Middle frontal gyrus (tissue), 1 donor: Measurements from ENCODE around the gene KCNS3.

Source experiments
- DNase-seq: peaks from one replicate; pipeline ENCODE4 v3.0.0-alpha.2; 2015; ENCODE audit warnings: low spot score; ENCODE audit errors: extremely low spot score

Gene KCNS3

DNA sequence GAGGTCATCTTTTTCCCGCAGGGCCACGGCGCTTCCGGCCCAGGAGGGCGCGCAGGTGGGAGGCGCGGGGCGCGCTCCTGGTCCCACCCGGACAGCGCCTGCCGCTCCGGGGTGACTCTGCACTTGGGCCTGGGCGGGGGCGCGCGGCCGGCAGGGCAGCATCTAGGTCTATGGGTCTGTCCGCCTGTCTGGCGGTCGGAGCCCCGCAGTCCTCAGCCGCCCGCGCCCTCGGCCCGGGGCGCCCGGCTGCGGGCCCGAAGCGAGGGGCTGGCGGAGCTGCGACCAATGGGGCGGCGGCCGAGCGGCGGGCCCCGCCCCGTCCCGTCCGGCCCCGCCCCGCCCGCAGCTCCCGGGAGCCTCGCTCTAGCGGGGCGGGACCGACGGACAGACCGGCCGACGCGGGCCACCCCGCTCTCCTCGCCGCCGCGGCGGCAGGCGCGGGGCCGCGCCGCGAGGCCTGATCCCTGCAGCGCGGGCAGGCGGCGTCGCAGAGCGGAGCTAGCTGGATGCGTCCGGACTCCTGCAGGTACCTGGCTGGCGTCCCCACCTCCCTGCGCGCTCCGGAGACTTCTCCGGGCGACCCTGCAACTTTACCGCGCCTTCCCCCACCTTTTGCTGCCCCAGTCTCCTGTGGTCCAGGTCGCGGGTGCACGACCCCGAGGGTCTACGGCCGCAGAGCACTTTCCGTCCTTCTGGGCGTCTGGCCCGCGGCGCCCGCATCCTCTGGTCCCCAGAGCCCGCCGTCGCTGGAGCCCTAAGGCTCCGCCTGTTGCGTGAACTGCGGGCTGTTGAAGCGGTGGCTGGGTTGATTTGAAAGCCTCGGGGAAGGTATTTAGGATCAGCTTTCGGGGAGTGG lies at the start of gene KCNS3:
Gene KCNS3, plus strand, starts transcription at position 387 of the 856 bp plus-strand sequence. CDS start 52,342 bp downstream, outside the sequence.
- no peak for DNase-seq

DNA sequence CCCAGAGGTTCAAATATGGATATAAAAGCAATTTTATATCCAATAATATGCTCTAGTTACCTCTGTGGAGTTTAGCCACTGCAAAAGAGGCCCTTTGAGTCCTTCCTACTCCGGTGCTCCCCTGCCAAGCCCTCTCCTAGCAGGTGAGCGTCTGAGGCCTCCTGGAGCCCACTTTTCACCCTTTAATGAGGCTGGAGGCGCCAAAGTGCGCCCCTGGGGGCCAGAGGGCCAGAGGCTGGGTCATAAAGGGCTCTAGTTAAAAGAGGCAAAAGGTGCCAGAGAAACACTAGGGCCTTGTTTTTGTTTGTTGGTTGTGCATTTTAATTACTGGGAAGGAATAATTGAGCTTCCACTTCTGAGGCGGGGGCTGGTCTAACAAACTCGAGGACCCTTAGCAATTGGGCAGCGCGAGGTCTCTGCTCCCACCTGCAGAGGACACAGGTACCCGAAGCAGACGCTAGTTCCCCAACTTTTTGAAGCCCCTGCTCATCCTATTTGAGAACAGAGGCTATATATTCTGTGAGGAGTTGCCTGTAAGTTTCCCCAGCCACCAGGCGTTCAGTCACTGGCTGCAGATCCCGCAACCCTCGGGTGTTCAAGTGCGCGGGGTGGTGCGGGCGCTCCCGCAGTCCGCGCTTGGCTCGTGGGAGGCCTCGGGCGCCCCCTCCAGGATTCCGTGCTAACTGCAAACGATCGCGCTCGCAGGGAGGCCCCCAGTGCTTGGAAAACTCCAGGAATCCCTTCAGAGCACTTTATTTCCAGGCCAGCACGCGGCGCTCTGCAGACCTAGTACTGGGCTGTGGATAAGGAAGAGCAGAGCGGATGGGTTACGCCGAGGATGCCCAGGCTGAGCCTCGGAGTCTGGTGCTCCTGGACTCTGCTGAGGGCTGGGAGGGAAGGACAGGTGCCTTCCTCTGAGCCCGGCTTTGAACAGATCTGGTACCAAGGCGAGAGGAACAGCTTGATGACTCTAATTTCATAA lies 48.1 kb upstream of the KCNS3 start:
- peak; percentile 55 for DNase-seq

- DNase-seq: no peak
Observed at GRCh38 chr2:17835516-17835915, 43.0 kb upstream of the KCNS3 start.

DNA sequence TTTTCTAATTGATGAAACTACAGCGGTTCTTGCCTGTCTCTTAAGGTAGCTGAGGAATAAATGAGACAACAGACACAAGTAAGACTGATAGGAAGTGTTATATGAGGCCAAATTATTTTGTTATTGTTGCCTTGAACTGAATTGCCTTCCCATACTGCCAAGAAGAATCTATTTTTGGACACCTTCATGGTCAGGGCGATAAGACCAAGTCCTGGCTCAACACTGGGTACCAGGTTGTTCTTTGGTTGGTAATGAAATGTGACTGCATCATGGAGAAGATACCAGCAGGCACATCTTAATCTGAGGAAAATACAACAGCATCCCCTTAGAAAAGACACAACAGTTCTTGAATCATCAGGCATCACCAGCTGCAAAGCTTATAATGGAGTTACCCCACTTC lies 38.5 kb upstream of the KCNS3 start:
- no peak for DNase-seq

- DNase-seq: no peak
Observed at GRCh38 chr2:17843457-17843856, 35.0 kb upstream of the KCNS3 start.

- no peak for DNase-seq
Observed at GRCh38 chr2:17845806-17846205, 32.7 kb upstream of the KCNS3 start.

- no peak for DNase-seq
Observed at GRCh38 chr2:17846676-17847075, 31.8 kb upstream of the KCNS3 start.

DNA sequence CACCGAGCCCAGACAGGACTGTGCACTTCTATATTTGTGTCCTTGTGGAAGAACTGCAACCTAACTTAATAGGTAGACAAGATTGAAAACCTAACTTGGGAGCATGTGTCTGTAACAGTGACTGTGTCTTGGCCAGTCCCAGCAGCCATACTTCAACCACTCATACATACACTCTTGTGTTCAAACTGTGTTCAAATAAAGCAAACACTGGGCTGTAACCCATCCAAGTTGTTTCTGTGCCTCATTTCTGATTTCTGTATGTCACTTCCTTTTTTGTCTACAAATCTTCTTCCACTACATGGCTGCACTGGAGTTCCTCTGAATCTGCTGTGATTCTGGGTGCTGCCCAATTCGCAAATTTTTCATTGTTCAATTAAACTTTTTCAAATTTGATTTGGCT lies 31.2 kb upstream of the KCNS3 start:
- no peak for DNase-seq

DNA sequence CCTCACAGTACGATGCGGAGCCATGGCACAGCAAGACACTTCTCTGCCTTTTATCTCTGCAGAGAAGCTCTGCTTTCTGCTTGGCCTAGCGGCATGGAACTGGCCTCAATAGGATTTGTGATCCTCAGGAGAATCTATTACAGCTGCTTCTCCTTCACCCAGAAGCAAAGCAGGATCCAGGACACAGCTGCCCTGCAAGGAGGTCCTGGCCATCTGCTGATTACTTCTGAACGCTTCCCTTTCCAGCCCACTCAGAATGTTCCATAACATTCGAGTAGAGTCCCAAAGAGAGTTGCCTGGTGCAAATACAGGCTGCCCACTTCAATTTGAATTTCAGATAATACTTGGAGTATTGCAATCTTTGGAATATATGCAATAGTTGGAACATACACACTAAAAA lies 29.2 kb upstream of the KCNS3 start:
- no peak for DNase-seq

- DNase-seq: no peak
Observed at GRCh38 chr2:17850151-17850550, 28.3 kb upstream of the KCNS3 start.

- peak; percentile 22 for DNase-seq
Observed at GRCh38 chr2:17851731-17852585, 26.5 kb upstream of the KCNS3 start.

- DNase-seq: no peak
Observed at GRCh38 chr2:17853799-17854198, 24.7 kb upstream of the KCNS3 start.

GRCh38 chr2:17857021-17857420 lies 21.4 kb upstream of the KCNS3 start:
- no peak for DNase-seq

DNA sequence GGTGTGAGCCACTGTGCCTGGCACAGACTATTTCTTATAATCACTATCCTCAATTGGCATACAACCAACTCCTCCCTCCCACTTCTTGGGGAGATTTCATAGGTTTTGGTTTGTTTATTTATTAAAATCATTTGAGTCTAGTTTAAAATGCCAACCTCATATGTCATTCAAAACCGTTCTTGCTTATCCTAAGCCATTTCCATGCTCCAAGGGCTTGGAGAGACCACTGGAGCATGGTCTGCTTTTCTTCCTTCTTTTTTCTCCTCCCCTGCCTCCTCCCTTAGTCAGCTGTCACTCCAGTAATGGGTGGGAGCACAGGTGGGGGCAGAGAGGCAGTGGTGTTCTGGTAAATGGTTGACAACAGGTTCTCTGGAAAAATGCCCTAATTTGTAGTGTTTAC lies 20.4 kb upstream of the KCNS3 start:
- no peak for DNase-seq

DNA sequence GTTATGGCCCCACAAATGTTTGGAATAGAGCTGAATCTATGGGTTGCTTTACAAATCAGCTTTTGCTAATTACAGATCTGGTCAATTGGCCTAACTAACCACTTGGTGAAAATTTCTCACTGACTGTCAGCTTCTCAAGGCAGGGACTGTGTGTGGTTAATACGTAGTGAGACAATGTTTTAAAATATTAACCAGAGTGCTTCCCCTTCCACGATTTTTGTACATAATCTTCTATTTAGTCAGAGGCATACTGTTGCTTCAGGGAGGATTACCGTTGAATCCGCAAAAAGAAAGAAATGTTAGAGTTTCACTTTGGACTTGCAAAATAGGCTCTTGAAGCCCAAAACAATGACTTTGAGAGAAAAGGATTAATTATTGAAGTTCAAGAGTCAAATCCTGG lies 14.9 kb upstream of the KCNS3 start:
- no peak for DNase-seq

DNA sequence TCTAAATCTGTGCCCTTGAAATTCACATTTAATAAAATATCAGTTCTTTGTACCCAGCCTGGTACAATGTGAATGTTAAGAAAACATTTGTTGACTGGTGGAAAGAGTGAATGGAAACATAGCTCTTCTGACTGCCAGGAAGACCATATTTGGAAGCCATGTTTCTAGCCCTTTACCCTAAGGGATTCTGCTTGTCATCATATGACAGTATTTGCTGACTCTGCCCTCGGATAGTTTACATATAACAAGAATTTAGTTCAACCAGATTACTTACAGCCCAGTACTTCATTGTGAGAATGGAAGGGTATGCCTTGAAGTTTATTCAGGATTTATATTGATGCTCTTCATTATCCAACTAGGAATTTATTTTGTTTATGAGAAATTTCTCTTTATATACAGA lies 13.8 kb upstream of the KCNS3 start:
- DNase-seq: no peak

- no peak for DNase-seq
Observed at GRCh38 chr2:17867133-17867532, 11.3 kb upstream of the KCNS3 start.

DNA sequence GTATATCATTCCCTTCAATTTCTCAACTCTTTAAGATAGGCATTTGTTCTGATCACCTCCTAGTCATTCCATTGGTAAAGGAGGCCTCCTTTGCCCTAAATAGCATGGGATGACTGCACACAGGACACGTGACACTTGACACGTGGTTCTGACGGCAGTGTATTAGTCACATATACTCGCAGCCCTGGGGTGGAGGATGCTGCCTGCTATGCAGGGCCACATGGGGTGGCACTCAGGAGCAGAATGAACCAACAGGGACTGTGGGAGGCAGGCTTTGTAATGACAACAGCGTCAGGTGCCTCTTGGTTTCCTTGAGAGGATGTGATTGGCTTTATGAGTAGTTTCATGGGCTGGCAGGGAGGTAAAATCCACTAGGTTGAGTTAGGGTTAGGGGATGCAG lies 9.3 kb upstream of the KCNS3 start:
- DNase-seq: no peak

- no peak for DNase-seq
Observed at GRCh38 chr2:17871639-17872038, 6.8 kb upstream of the KCNS3 start.

GRCh38 chr2:17873021-17873420 lies 5.4 kb upstream of the KCNS3 start:
- DNase-seq: no peak

- DNase-seq: no peak
Observed at GRCh38 chr2:17876590-17876989, 1.9 kb upstream of the KCNS3 start.
